Heart left ventricle (tissue), 13 donors: Measurements from ENCODE around the gene OR2AG2.

ENCODE experiments used
- POLR2A ChIP-seq, 2 donors: fragments of 450-650 bp; IDR thresholded peaks; one replicate each; pipeline ENCODE4 v1.6.1; 2017; ENCODE audit warnings: antibody characterized with exemption in 2 of 2, mild to moderate bottlenecking in 2 of 2, moderate library complexity in 2 of 2
- TF ChIP-seq, protein P1 (sequence below), 12 donors: fragments of 200-600 bp; sonication (generic) in 4 of 12; IDR thresholded peaks; one replicate each; pipeline versions ENCODE4 v1.5.0 to v1.8.0; 2018 to 2022; ENCODE audit warnings: antibody characterized with exemption in 12 of 12, mild to moderate bottlenecking in 5 of 12
- donor health status: ischemic (EF 13 %, LVEDD 7.1; RV severe dilation, severe dysfunction).
- donor health status: DM: no; HTN: yes; CAD: no.
- donor health status: DM: no; HTN: no; CAD: no.
- donor health status: ischemic (EF 25% LVEDD 6.9; RV normal size, moderate dysfunction).
- donor health status: ischemic (EF 25% LVEDD 5.7; RV mildly dilated, moderate dysfunction).
- donor health status: ischemic (EF 35%, LVEDD 5.7; RV mildly dilated, moderate dysfunction).
- donor health status: nonischemic (EF 11% LVEDD 7.7; RV severe dilation, severe dysfunction).
- donor health status: DM: yes; HTN: yes; CAD: no.
- donor health status: PGD.
- donor health status: ischemic (EF 29% LVEDD 5.4; RV normal size, mild dysfunction).
- donor health status: nonischemic (EF 23%, LVEDD 6.1; RV moderate dilation, normal function).

DNA sequence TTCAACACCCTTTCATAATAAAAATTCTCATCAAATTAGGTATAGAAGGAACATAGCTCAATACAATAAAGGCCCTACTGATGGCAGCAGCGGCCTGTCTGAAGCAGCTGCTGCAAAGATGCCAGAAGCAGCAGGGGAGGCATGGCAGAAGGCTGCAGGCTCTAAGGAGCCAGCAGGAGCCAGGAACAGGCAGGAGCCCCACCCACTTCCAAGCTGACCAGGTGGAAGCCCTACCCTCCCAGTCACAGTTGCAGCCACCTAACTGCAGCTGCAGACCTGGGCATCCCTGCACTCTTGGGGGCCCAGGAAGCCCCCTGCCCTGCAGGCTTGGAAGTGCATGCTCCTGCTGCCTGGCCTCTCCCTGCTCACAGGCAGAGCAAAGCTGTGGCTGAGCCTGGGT lies 45.9 kb upstream of the OR2AG2 start:
- TF ChIP-seq, protein P1, sequence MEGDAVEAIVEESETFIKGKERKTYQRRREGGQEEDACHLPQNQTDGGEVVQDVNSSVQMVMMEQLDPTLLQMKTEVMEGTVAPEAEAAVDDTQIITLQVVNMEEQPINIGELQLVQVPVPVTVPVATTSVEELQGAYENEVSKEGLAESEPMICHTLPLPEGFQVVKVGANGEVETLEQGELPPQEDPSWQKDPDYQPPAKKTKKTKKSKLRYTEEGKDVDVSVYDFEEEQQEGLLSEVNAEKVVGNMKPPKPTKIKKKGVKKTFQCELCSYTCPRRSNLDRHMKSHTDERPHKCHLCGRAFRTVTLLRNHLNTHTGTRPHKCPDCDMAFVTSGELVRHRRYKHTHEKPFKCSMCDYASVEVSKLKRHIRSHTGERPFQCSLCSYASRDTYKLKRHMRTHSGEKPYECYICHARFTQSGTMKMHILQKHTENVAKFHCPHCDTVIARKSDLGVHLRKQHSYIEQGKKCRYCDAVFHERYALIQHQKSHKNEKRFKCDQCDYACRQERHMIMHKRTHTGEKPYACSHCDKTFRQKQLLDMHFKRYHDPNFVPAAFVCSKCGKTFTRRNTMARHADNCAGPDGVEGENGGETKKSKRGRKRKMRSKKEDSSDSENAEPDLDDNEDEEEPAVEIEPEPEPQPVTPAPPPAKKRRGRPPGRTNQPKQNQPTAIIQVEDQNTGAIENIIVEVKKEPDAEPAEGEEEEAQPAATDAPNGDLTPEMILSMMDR (IDR thresholded peaks at IDR 0.05): no peak
- TF ChIP-seq POLR2A (IDR thresholded peaks at IDR 0.05): no peak
